Mucosa of descending colon (tissue), 3 donors: ENCODE measurements around the gene TOP1. TPM values are rescaled to one million over a fixed set of nuclear protein-coding genes. Genes with fewer than 3 reads are reported as not detected.

ENCODE experiments used
- ATAC-seq: fragments of 200-7000 bp; cut with Tn5 transposase; one replicate; pipeline ENCODE4 v1.9.1; 2020; ENCODE audit warnings: mild to moderate bottlenecking, moderate library complexity
- DNase-seq, 3 donors: peaks; one replicate each; pipeline ENCODE4 v3.0.0-alpha.2; 2020
- H3K36me3 ChIP-seq: fragments of 200-600 bp; one replicate; pipeline ENCODE4 v1.8.0; 2021; ENCODE audit warnings: low read depth, mild to moderate bottlenecking
- H3K4me1 ChIP-seq: fragments of 200-600 bp; one replicate; pipeline ENCODE4 v1.8.0; 2021; ENCODE audit warnings: low read depth, mild to moderate bottlenecking
- H3K4me3 ChIP-seq: fragments of 200-600 bp; one replicate; pipeline ENCODE4 v1.8.0; 2021; ENCODE audit warnings: mild to moderate bottlenecking
- H3K9me3 ChIP-seq: fragments of 200-600 bp; one replicate; pipeline ENCODE4 v1.8.0; 2021; ENCODE audit warnings: mild to moderate bottlenecking
- intact Hi-C, 2 donors: fragments of 100-400 bp; cut with DNase I in 1 of 2; cut with micrococcal nuclease in 1 of 2; formaldehyde crosslinking; loops; one replicate each; pipeline versions ENCODE4 v1.11.0 to v1.11.1; 2022; cut with DNase I, micrococcal nuclease
- total RNA-seq, 3 donors: library from RNA; stranded (reverse); fragmentation: NEBNext Ultra II Directional in 2 of 3; extraction: Animal tissue kit (Norgen Biotek cat#: 25700) in 2 of 3; gene quantifications; one replicate each; pipeline versions ENCODE4 v1.2.1 to v1.2.4, GENCODE V29; 2021 to 2023
- TF ChIP-seq, protein P1 (sequence below): fragments of 200-600 bp; IDR thresholded peaks from one replicate; pipeline ENCODE4 v1.8.0; 2022; ENCODE audit warnings: antibody characterized with exemption, mild to moderate bottlenecking
- donor health status: DM: no; HTN: no; CAD: no; lungs with moderate emphysema.
- donor health status: DM: no; HTN: no; CAD: no.
- donor health status: DM: no; HTN: yes; CAD: no.

Gene TOP1
- total RNA-seq, 3 donors from 2014 or later = 51.8 to 60.0 (median 57.7) TPM

DNA sequence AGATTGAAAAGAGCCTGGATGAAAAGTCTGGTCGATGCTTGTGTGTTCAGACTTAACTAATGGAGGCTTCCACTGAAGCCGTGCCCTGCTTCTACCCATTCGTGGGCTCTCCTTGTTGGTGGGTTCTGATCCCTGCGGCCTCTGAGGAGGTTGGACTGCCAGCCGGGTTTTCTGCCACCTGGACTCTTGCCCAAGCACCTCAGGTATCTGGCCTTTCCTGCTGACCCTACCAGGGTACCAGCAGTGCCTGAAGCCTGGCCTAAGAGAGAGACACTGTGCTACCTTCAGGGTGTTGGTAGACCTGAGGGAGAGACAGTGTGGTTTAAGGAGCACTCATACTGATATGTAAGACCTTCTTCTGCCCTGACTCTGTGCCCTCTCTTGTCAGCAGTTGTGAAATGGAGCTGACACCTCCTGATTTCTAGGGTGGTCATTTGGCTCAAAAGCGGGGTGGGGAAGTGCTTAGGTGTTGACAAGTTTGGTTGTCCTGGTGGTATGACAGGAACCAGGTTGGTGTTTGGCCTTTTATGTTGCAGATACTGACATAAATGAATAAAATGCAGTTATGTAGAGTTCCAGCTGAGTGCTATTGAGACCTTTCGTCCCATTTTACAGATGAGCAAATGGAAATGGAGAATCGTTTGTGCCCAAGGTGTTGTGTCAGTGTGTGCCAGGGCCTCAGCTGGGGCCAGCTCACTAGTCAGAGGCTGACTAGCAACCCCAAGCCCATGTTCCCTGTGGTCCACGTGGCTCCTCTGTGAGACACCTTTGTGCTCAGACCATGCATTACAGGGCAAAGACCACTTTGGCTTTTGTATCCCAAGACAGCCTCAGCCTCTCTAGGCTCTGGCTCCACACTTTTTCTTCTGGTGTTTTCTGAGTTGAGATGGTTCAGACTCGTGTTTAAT, 111.9 kb downstream of the TOP1 start:
- Histone ChIP-seq H3K36me3 (no peaks in the 10 kb centered on the region), H3K4me1 (peaks cover 15% of the 10 kb centered on the region), H3K9me3 (no peaks in the 10 kb centered on the region), H3K4me3 (no peak overlapping the region)
- intact Hi-C loops = no loop called here
- TF ChIP-seq, protein P1, sequence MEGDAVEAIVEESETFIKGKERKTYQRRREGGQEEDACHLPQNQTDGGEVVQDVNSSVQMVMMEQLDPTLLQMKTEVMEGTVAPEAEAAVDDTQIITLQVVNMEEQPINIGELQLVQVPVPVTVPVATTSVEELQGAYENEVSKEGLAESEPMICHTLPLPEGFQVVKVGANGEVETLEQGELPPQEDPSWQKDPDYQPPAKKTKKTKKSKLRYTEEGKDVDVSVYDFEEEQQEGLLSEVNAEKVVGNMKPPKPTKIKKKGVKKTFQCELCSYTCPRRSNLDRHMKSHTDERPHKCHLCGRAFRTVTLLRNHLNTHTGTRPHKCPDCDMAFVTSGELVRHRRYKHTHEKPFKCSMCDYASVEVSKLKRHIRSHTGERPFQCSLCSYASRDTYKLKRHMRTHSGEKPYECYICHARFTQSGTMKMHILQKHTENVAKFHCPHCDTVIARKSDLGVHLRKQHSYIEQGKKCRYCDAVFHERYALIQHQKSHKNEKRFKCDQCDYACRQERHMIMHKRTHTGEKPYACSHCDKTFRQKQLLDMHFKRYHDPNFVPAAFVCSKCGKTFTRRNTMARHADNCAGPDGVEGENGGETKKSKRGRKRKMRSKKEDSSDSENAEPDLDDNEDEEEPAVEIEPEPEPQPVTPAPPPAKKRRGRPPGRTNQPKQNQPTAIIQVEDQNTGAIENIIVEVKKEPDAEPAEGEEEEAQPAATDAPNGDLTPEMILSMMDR = no peak
- ATAC-seq (no peak), DNase-seq (no peak)

GRCh38 chr20:41141153-41141815, 112.7 kb downstream of the TOP1 start:
- Histone ChIP-seq H3K4me1 (peaks cover 23% of the 10 kb centered on the region), H3K9me3 (no peaks in the 10 kb centered on the region), H3K36me3 (no peaks in the 10 kb centered on the region), H3K4me3 (no peak overlapping the region)
- intact Hi-C loops = no loop called here
- TF ChIP-seq, protein P1 = no peak
- no peak for ATAC-seq
- DNase-seq = no peak

DNA sequence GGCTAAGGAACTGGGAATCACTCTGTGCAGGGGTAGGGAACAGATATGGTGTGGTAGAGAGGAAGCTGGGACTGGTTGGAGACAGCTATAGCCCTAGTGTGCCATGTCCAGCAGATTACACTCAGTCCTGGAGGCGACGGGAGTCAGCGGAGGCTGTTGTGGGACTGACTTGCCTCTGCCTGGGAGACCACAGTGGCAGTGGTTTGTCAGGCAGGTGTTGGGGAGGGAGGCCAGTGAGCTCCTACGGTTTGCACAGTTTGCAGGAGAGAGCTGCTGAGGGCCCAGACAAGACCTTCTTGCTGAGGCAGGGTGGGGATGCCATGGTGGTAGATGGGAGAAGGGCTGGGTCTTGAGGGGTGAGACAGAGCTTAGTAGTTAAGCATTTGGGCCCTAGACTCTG, 113.6 kb downstream of the TOP1 start:
- no peaks in the 10 kb centered on the region for H3K9me3 ChIP-seq
- intact Hi-C loops = no loop called here
- H3K4me3 ChIP-seq = no peak overlapping the region
- DNase-seq (peak in 1 of 3 donors; percentile 33), ATAC-seq (no peak)
- TF ChIP-seq, protein P1 = no peak
- peaks cover 26% of the 10 kb centered on the region for H3K4me1 ChIP-seq
- no peaks in the 10 kb centered on the region for H3K36me3 ChIP-seq

DNA sequence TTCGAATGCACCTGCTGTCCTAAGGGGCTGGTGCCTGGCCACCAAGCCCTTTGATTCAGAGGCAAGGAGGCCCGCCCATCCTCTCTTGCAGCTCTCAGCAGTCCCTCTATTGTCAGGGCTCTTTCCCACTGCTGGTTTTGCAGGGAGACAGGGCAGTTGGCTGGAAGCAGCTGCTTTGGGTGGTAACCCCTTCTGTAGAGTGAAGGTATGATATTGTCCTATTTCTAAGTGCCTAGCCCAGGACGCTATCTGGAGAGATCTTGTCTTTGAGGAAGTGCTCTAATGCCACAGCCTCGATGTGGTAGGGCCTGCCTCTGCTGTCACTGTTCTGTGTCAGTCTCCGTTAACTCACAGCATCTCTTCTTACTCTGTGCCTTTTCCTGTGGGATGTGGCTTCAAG, 114.3 kb downstream of the TOP1 start:
- peak; percentile 31 for ATAC-seq
- intact Hi-C loops = no loop called here
- Histone ChIP-seq H3K4me3 (no peak overlapping the region), H3K4me1 (peaks cover 26% of the 10 kb centered on the region), H3K9me3 (no peaks in the 10 kb centered on the region), H3K36me3 (no peaks in the 10 kb centered on the region)
- DNase-seq = peak in 1 of 3 donors; percentile 24
- TF ChIP-seq, protein P1 = no peak

- DNase-seq = no peak
- Histone ChIP-seq H3K4me1 (peaks cover 25% of the 10 kb centered on the region), H3K9me3 (no peaks in the 10 kb centered on the region), H3K4me3 (no peak overlapping the region), H3K36me3 (no peaks in the 10 kb centered on the region)
- intact Hi-C loops = no loop called here
- ATAC-seq = no peak
- TF ChIP-seq, protein P1 = no peak
These were observed 114.7 kb downstream of the TOP1 start for GRCh38 chr20:41143354-41143753.
